WERI-Rb-1 (cell line): ENCODE results near the gene SLC2A10.

Experiments used
- DNase-seq: peaks from one replicate; pipeline ENCODE4 v3.0.0-alpha.2; 2020
- H3K27ac ChIP-seq: fragments of 250-450 bp; sonication (Bioruptor Pico); 2 replicates; pipeline ENCODE4 v1.5.1; 2020; ENCODE audit warnings: mild to moderate bottlenecking, moderate library complexity
- H3K27me3 ChIP-seq: fragments of 250-450 bp; sonication (Bioruptor Pico); 2 replicates; pipeline ENCODE4 v1.5.1; 2021; ENCODE audit warnings: mild to moderate bottlenecking, low read depth, moderate library complexity; ENCODE audit not compliant: insufficient read depth, severe bottlenecking
- H3K36me3 ChIP-seq: fragments of 250-450 bp; sonication (Bioruptor Pico); 2 replicates; pipeline ENCODE4 v1.5.1; 2020; ENCODE audit warnings: mild to moderate bottlenecking, moderate library complexity
- H3K4me3 ChIP-seq: 2 replicates; pipeline ENCODE4 v1.5.1; 2011; ENCODE audit warnings: low read depth, mild to moderate bottlenecking, control low read depth, low read length
- H3K9me3 ChIP-seq: fragments of 250-450 bp; sonication (Bioruptor Pico); 2 replicates; pipeline ENCODE4 v1.5.1; 2021; ENCODE audit warnings: mild to moderate bottlenecking, moderate library complexity; ENCODE audit not compliant: severe bottlenecking
- CTCF ChIP-seq: IDR thresholded peaks from 2 replicates; pipeline ENCODE4 v1.5.1; 2011; ENCODE audit warnings: low read depth, mild to moderate bottlenecking, control low read depth, inconsistent platforms, low read length

SLC2A10 gene

DNA sequence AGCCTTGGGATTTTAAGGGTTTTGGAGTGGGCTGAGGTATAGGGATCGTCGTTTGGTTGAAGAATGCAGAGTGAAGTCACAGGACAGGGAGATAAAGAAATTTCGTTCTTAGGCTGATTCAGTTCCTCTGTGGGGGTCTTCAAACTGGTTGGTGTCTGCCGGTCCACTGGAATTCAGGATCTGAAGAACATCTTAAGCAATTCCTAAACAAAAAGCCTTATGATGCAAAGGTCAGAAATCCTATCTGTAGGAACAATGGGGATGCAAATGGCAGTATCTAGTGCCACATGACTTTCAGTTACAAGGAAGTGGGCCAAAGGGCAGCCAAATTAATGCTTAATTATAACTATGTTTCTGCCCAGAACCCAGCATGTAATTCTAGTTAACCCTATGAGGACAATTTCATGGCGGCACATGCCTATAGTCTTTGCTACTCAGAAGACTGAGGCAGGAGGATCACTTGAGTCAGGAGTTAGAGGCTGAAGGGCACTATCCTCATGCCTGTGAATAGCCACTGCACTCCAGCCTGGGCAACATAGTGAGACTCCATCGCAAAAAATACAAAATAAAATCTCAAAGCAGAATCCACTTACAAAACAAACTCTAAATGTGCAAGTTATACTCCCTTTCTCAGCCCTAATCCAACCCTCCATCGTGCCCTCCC, 4.6 kb upstream of the SLC2A10 start:
- TF ChIP-seq CTCF: no peak
- DNase-seq: no peak
- Histone ChIP-seq H3K27ac (no peak overlapping the region), H3K36me3 (no peaks in the 10 kb centered on the region), H3K9me3 (peaks cover 4% of the 10 kb centered on the region), H3K4me3 (no peak overlapping the region), H3K27me3 (no peaks in the 10 kb centered on the region)

DNA sequence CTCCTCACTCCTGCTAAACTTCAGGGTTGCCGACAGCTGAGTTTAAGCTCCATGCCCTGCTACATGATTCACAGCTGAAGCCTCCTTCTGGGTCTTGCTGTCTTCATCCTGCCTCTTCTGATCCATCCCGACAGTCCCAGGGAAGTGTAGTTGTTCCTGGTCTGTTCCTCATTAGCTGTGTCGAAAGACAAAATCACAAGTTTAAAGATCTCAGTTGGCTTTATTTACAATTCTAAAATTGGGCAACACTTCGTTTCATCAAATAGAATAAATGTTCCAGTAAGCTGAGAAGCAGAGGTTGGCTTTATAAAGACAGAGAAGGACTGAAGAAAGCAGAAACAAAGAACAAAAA, 4.1 kb upstream of the SLC2A10 start:
- Histone ChIP-seq H3K36me3 (no peaks in the 10 kb centered on the region), H3K4me3 (no peak overlapping the region), H3K9me3 (peaks cover 4% of the 10 kb centered on the region), H3K27ac (no peak overlapping the region), H3K27me3 (no peaks in the 10 kb centered on the region)
- no peak for DNase-seq
- TF ChIP-seq CTCF: no peak

GRCh38 chr20:46706242-46706641, 3.2 kb upstream of the SLC2A10 start:
- Histone ChIP-seq H3K9me3 (peaks cover 4% of the 10 kb centered on the region), H3K27me3 (no peaks in the 10 kb centered on the region), H3K27ac (no peak overlapping the region), H3K36me3 (no peaks in the 10 kb centered on the region), H3K4me3 (no peak overlapping the region)
- no peak for DNase-seq
- no peak for TF ChIP-seq CTCF

GRCh38 chr20:46708172-46708860, 1.1 kb upstream of the SLC2A10 start:
- Histone ChIP-seq H3K36me3 (no peaks in the 10 kb centered on the region), H3K27ac (no peak overlapping the region), H3K27me3 (no peaks in the 10 kb centered on the region), H3K9me3 (peaks cover 4% of the 10 kb centered on the region), H3K4me3 (no peak overlapping the region)
- peak; percentile 21; the same call in 1 of the 2 replicates for TF ChIP-seq CTCF
- DNase-seq: peak; percentile 27

DNA sequence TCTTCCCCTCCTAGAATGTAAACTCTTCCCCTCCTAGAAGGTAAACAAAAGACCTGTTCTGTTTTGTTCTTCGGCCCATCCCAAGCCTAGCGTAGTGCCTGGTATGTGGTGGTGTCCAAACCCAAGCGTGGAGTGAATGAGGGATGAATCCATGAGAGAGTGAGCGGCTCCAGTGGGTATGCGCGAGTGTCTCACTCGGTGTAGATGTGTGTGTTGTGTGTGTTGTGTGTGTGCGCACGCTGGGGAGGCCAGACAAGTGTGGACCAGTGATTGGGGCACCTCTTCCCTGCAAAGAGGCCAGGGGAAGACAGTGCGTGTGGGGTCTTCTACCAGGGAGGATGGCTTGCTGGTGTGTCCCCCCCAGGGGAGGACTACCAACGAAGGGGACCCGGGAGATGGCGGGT, 392 bp upstream of the SLC2A10 start:
- Histone ChIP-seq H3K4me3 (no peak overlapping the region), H3K9me3 (peaks cover 4% of the 10 kb centered on the region), H3K27ac (no peak overlapping the region), H3K27me3 (no peaks in the 10 kb centered on the region), H3K36me3 (no peaks in the 10 kb centered on the region)
- no peak for TF ChIP-seq CTCF
- DNase-seq: no peak
